Right renal cortex interstitium (tissue), 3 donors: ENCODE data around the gene TPSD1. TPM values are rescaled to one million over a fixed set of nuclear protein-coding genes. Genes with fewer than 3 reads are reported as not detected.
"Not testable (repeated sequence)": the region's sequence is repeated elsewhere in the genome, so short reads cannot be mapped to it uniquely, and the experiment has no call there.

Source experiments
- DNase-seq, 3 donors: peaks; one replicate each; pipeline ENCODE4 v3.0.0-alpha.2; 2013; ENCODE audit warnings: low read depth in 3 of 3, low spot score in 2 of 3
- polyA plus RNA-seq, 3 donors: library from polyadenylated mRNA; unstranded; fragments of 120-200 nt; gene quantifications; one replicate each; pipeline ENCODE4 v1.2.1, GENCODE V29; 2013; ENCODE audit not compliant: insufficient read length in 3 of 3

The TPSD1 gene
- polyA plus RNA-seq: not detected

DNA sequence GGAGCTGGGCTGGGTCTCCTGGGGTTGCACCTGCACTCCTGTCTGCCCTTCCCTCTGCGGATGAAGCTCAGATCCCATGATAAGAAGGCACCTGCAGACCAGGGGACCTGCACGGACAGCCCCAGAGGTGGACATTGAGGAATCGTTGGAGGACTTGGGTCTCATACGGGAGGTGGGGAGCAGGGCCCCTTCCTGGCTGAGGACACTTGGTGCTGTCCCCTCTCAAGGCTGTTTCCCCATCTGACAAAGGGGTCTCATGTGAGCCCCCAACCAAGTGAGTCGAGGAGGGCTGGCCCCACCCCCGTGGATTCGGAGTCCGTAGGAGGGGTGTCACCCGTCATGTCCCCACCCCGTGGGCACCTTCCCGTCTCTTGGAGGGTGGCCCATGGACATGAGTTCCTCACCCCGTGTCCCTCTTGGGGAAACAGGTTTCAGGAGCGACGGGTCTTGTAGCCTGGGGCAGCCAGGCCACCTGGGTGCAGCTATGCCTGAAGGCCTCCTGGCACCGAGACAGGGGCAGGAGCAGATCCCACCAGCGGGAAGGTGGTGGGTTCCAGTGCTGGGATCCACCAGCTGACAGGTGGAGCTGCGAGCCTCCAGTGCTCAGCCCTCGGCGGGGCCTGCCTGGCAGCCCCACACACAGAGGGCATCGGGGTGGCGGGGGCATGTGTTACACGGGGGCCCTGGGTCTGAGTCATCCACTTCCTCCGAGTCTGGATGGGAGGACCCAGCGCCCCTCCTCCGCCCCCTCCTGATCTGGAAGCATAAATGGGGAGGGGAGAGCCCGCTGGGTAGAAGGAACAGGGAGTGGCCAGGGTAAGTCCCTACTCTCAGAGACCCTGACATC, at the start of gene TPSD1:
TSS of gene TPSD1 (plus strand) at position 794 of the 847 bp plus-strand sequence. CDS start 212 bp downstream, outside the sequence.
- not testable (repeated sequence) for DNase-seq

- DNase-seq: no peak
These were observed 49.5 kb upstream of the TPSD1 start for GRCh38 chr16:1206326-1206725.

DNA sequence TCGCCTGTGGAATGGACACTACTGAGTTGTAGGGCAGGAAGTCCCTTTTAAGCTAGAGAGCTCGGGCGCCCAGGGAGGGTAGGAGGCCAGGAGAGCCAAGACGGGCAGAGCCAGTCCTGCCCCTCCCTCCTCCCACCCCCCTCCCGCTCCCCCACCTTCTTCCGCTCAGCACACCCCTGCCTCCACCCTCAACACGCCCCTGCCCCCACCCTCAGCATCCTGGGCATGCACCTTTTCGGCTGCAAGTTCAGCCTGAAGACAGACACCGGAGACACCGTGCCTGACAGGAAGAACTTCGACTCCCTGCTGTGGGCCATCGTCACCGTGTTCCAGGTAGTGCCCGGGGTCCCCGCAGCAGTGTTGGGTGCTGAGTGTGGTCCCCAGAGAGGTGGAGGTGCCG, 49.1 kb upstream of the TPSD1 start:
- DNase-seq: no peak

GRCh38 chr16:1208239-1208830, 47.5 kb upstream of the TPSD1 start:
- DNase-seq: no peak

DNA sequence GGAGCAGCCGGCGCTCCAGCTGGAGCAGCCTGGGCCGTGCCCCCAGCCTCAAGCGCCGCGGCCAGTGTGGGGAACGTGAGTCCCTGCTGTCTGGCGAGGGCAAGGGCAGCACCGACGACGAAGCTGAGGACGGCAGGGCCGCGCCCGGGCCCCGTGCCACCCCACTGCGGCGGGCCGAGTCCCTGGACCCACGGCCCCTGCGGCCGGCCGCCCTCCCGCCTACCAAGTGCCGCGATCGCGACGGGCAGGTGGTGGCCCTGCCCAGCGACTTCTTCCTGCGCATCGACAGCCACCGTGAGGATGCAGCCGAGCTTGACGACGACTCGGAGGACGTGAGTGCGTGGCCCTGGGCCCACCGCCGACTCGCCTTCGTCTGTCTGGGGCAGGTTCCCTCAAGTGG, 46.8 kb upstream of the TPSD1 start:
- DNase-seq: no peak

DNA sequence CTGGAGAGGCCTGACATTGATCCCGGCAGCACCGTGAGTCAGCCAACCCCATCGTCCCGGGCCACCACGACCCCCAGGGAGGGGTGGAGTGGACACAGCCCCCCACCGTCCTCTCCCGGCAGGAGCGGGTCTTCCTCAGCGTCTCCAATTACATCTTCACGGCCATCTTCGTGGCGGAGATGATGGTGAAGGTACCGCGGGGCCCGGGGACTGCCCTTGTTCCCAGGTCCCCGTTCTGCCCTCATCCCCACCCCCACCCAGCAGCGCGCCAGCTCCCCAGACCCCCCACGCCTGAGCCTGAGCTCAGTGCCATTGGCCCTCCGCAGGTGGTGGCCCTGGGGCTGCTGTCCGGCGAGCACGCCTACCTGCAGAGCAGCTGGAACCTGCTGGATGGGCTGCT, 45.4 kb upstream of the TPSD1 start:
- no peak for DNase-seq

- no peak for DNase-seq
These were observed 44.2 kb upstream of the TPSD1 start for GRCh38 chr16:1211451-1212268.

GRCh38 chr16:1212616-1213194, 43.2 kb upstream of the TPSD1 start:
- DNase-seq: no peak

- DNase-seq: no peak
These were observed 42.6 kb upstream of the TPSD1 start for GRCh38 chr16:1213231-1213630.

GRCh38 chr16:1213796-1214372, 42.0 kb upstream of the TPSD1 start:
- no peak for DNase-seq

- no peak for DNase-seq
These were observed 41.1 kb upstream of the TPSD1 start for GRCh38 chr16:1214719-1215118.

DNA sequence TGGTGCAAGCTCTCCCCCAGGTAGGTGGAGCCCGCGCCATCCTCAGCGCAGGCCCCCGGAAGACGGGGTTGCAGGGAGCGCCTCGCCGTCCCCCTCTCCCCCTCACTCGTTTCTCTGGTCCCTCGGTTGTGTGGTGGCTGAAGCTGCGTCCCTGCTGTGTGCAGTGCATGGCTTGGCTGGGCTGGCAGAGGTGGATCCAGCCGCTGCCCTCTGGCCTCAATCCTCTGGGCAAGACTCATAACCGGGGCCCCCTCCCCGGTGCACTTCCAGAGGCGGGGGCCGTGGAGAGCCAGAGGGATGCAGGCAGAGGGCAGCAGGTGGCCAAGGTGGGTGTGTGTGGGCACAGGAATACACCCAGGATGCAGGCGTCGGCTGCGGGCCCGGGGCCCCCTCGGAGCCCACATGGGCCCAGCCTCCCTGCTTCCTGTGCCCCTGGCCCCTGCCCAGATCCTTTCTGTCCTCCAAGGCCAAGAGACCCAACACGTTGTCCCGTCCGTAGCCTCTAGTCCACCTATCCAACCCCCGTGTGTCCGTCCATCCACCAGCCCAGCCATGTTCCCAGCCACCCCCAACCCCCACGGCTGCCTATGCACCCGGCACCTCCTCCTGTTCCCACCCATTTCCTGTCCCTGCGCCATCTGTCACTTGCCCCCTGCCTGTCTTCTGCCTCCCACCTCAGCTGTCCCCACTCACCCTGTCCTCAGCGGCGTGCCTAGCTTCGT, 40.1 kb upstream of the TPSD1 start:
- no peak for DNase-seq

- no peak for DNase-seq
These were observed 39.6 kb upstream of the TPSD1 start for GRCh38 chr16:1216296-1216619.

GRCh38 chr16:1216681-1217400, 39.0 kb upstream of the TPSD1 start:
- DNase-seq: no peak

GRCh38 chr16:1217526-1217925, 38.3 kb upstream of the TPSD1 start:
- DNase-seq: no peak

- DNase-seq: no peak
These were observed 37.6 kb upstream of the TPSD1 start for GRCh38 chr16:1218061-1218929.

GRCh38 chr16:1218930-1219611, 36.8 kb upstream of the TPSD1 start:
- no peak for DNase-seq
